SK-N-SH treated with all-trans-retinoic acid at 6 μM for 48 hours (cell line): ENCODE data around the gene LONRF2.

Source experiments
- ATAC-seq: fragments of 200-7000 bp; cut with Tn5 transposase; 3 replicates; pipeline ENCODE4 v1.9.1; 2020; ENCODE audit warnings: mild to moderate bottlenecking, moderate library complexity
- ARNTL ChIP-seq: fragments of 450-650 bp; formaldehyde crosslinking; IDR thresholded peaks from 2 replicates; pipeline ENCODE4 v1.5.0; 2020; ENCODE audit warnings: low read depth, mild to moderate bottlenecking, moderate library complexity, borderline replicate concordance
- BACH2 ChIP-seq: fragments of 250-450 bp; sonication (Bioruptor Pico); IDR thresholded peaks from 2 replicates; pipeline ENCODE4 v1.9.0; 2021; ENCODE audit warnings: mild to moderate bottlenecking, borderline replicate concordance
- CREB5 ChIP-seq: fragments of 250-450 bp; sonication (Bioruptor Pico); IDR thresholded peaks from 2 replicates; pipeline ENCODE4 v1.5.1; 2020; ENCODE audit warnings: low read depth, mild to moderate bottlenecking, moderate library complexity
- CSDC2 ChIP-seq: fragments of 250-450 bp; sonication (Bioruptor Pico); IDR thresholded peaks from 2 replicates; pipeline ENCODE4 v1.5.0; 2020; ENCODE audit warnings: mild to moderate bottlenecking, moderate library complexity
- CSRNP3 ChIP-seq: fragments of 250-450 bp; sonication (Bioruptor Pico); IDR thresholded peaks from 2 replicates; pipeline ENCODE4 v1.5.1; 2021; ENCODE audit warnings: mild to moderate bottlenecking, moderate library complexity
- GLIS3 ChIP-seq: fragments of 250-450 bp; sonication (Bioruptor Pico); IDR thresholded peaks from 2 replicates; pipeline ENCODE4 v1.5.0; 2020; ENCODE audit warnings: mild to moderate bottlenecking, moderate library complexity
- ISL1 ChIP-seq: fragments of 250-450 bp; sonication (Bioruptor Pico); IDR thresholded peaks from 2 replicates; pipeline ENCODE4 v2.1.2; 2022; ENCODE audit warnings: mild to moderate bottlenecking, moderate library complexity
- OSR1 ChIP-seq: fragments of 250-450 bp; sonication (Bioruptor Pico); IDR thresholded peaks from 2 replicates; pipeline ENCODE4 v1.8.0; 2022; ENCODE audit warnings: moderate library complexity, mild to moderate bottlenecking, inconsistent platforms
- PPARA ChIP-seq: fragments of 250-450 bp; sonication (Bioruptor Pico); IDR thresholded peaks from 2 replicates; pipeline ENCODE4 v1.5.0; 2020; ENCODE audit warnings: mild to moderate bottlenecking, borderline replicate concordance
- RARB ChIP-seq: fragments of 250-450 bp; sonication (Bioruptor Pico); IDR thresholded peaks from 2 replicates; pipeline ENCODE4 v1.8.0; 2021; ENCODE audit warnings: mild to moderate bottlenecking, moderate library complexity
- SNAI2 ChIP-seq: fragments of 250-450 bp; sonication (Bioruptor Pico); IDR thresholded peaks from 2 replicates; pipeline ENCODE4 v1.5.0; 2020; ENCODE audit warnings: mild to moderate bottlenecking, moderate library complexity
- TCF4 ChIP-seq: fragments of 250-450 bp; sonication (Bioruptor Pico); IDR thresholded peaks from 2 replicates; pipeline ENCODE4 v1.8.0; 2021; ENCODE audit warnings: mild to moderate bottlenecking, moderate library complexity, borderline replicate concordance
- TOX ChIP-seq: fragments of 250-450 bp; sonication (Bioruptor Pico); IDR thresholded peaks from 2 replicates; pipeline ENCODE4 v1.8.0; 2021; ENCODE audit warnings: mild to moderate bottlenecking, moderate library complexity, borderline replicate concordance
- ZC3H10 ChIP-seq: fragments of 250-450 bp; sonication (Bioruptor Pico); IDR thresholded peaks from 2 replicates; pipeline ENCODE4 v1.5.1; 2021; ENCODE audit warnings: mild to moderate bottlenecking, moderate library complexity
- ZFP3 ChIP-seq: fragments of 250-450 bp; sonication (Bioruptor Pico); IDR thresholded peaks from 2 replicates; pipeline ENCODE4 v1.5.0; 2020; ENCODE audit warnings: mild to moderate bottlenecking, moderate library complexity
- ZFP30 ChIP-seq: fragments of 450-650 bp; formaldehyde crosslinking; IDR thresholded peaks from 2 replicates; pipeline ENCODE4 v1.5.0; 2022; ENCODE audit warnings: mild to moderate bottlenecking, moderate library complexity
- ZNF565 ChIP-seq: fragments of 450-650 bp; formaldehyde crosslinking; conservative IDR thresholded peaks from 2 replicates; pipeline ENCODE4 v1.5.0; 2020; ENCODE audit warnings: low read depth, mild to moderate bottlenecking, moderate library complexity
- ZNF70 ChIP-seq: fragments of 450-650 bp; formaldehyde crosslinking; IDR thresholded peaks from 2 replicates; pipeline ENCODE4 v1.5.0; 2020; ENCODE audit warnings: mild to moderate bottlenecking, moderate library complexity
- ZNF8 ChIP-seq: fragments of 450-650 bp; formaldehyde crosslinking; IDR thresholded peaks from 2 replicates; pipeline ENCODE4 v1.5.0; 2020; ENCODE audit warnings: mild to moderate bottlenecking, moderate library complexity
- TF ChIP-seq, protein P1 (sequence below): fragments of 250-450 bp; sonication (Bioruptor Pico); IDR thresholded peaks from 2 replicates; pipeline ENCODE4 v1.8.0; 2021; ENCODE audit warnings: low read depth, mild to moderate bottlenecking, moderate library complexity, borderline replicate concordance
- TF ChIP-seq, protein P2 (sequence below): fragments of 250-450 bp; sonication (Bioruptor Pico); IDR thresholded peaks from 2 replicates; pipeline ENCODE4 v1.8.0; 2020; ENCODE audit warnings: mild to moderate bottlenecking, moderate library complexity, borderline replicate concordance

LONRF2 gene

GRCh38 chr2:100290718-100291151 is 31.6 kb downstream of the LONRF2 start:
- no peak for TF ChIP-seq TCF4 (CRISPR knock-in tag)
- no peak for TF ChIP-seq RARB (CRISPR knock-in tag)
- 0 out of 2 replicates have a peak, but pooled peaks have one; percentile 26 for TF ChIP-seq CSDC2
- no peak for TF ChIP-seq ZNF8 (CRISPR knock-in tag)
- TF ChIP-seq ZNF565, result no peak
- ATAC-seq, result no peak

GRCh38 chr2:100289020-100289419 is 33.3 kb downstream of the LONRF2 start:
- no peak for ATAC-seq
- no peak for TF ChIP-seq TOX (CRISPR knock-in tag)
- no peak for TF ChIP-seq ISL1 (CRISPR knock-in tag)
- TF ChIP-seq SNAI2 (CRISPR knock-in tag), result no peak
- no peak for TF ChIP-seq TCF4 (CRISPR knock-in tag)
- TF ChIP-seq, all 23 proteins: peak for 0

DNA sequence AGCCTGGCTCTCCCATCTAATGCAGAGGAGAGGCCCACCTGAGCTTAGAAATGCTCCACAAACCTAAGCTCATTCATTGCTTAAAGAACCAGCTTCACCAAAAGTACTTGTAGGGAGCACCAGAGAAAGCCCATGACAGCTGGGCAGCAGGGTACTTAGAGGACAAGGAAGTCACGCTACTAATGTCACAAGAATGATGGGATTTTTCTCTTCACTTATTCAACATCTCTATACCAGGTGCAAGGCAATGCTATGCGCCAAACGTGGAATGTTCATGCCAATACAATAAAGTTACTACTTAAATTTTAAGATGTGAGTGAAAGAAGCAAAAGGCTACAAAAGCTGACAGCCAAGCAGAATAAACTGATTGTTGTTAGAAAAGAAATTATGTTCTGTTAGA is 36.0 kb downstream of the LONRF2 start:
- no peak for TF ChIP-seq ZFP30 (CRISPR knock-in tag)
- no peak for TF ChIP-seq PPARA
- TF ChIP-seq GLIS3, result no peak
- TF ChIP-seq ZNF8 (CRISPR knock-in tag), result no peak
- TF ChIP-seq, protein P1, sequence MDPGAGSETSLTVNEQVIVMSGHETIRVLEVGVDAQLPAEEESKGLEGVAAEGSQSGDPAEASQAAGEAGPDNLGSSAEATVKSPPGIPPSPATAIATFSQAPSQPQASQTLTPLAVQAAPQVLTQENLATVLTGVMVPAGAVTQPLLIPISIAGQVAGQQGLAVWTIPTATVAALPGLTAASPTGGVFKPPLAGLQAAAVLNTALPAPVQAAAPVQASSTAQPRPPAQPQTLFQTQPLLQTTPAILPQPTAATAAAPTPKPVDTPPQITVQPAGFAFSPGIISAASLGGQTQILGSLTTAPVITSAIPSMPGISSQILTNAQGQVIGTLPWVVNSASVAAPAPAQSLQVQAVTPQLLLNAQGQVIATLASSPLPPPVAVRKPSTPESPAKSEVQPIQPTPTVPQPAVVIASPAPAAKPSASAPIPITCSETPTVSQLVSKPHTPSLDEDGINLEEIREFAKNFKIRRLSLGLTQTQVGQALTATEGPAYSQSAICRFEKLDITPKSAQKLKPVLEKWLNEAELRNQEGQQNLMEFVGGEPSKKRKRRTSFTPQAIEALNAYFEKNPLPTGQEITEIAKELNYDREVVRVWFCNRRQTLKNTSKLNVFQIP (CRISPR knock-in tag), result no peak
- TF ChIP-seq ZNF70, result no peak
- no peak for TF ChIP-seq CSRNP3 (CRISPR knock-in tag)
- no peak for TF ChIP-seq CREB5 (CRISPR knock-in tag)
- ATAC-seq, result no peak

DNA sequence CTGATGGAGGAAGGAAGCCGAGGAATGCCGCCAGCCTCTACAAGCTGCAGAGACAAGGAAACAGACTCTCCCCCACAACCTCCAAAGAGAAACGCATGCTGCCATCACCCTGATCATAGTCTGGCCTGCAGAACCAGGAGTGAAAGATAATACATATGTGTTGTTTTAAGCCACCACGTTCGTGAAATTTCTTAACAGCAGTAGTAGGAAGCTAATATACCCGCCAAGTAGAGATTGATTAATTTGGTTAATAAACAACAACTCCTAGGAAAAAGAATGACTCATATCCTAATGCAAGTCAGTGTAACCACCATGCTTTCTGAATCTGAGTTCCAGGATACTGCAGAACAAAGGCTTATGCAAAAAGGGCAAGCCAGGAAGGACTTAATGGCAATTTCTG is 36.6 kb downstream of the LONRF2 start:
- TF ChIP-seq CSDC2 (0 out of 2 replicates have a peak, but pooled peaks have one; percentile 2), ZFP3 (CRISPR knock-in tag) (no peak), ISL1 (CRISPR knock-in tag) (peak; percentile 15; the same call in 1 of the 2 replicates)
- ATAC-seq, result peak; percentile 52

- no peak for TF ChIP-seq RARB (CRISPR knock-in tag)
- TF ChIP-seq, protein P2, sequence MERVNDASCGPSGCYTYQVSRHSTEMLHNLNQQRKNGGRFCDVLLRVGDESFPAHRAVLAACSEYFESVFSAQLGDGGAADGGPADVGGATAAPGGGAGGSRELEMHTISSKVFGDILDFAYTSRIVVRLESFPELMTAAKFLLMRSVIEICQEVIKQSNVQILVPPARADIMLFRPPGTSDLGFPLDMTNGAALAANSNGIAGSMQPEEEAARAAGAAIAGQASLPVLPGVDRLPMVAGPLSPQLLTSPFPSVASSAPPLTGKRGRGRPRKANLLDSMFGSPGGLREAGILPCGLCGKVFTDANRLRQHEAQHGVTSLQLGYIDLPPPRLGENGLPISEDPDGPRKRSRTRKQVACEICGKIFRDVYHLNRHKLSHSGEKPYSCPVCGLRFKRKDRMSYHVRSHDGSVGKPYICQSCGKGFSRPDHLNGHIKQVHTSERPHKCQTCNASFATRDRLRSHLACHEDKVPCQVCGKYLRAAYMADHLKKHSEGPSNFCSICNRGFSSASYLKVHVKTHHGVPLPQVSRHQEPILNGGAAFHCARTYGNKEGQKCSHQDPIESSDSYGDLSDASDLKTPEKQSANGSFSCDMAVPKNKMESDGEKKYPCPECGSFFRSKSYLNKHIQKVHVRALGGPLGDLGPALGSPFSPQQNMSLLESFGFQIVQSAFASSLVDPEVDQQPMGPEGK (CRISPR knock-in tag), result no peak
- no peak for ATAC-seq
Measured at GRCh38 chr2:100285011-100285410, 37.3 kb downstream of the LONRF2 start.

- ATAC-seq, result peak; percentile 86
- TF ChIP-seq PPARA (no peak), ZNF565 (peak; percentile 72; the same call in 1 of the 2 replicates), ZC3H10 (CRISPR knock-in tag) (peak; percentile 61; the same call in 1 of the 2 replicates), GLIS3 (no peak), ZFP30 (CRISPR knock-in tag) (no peak), ZFP3 (CRISPR knock-in tag) (peak; percentile 70), TOX (CRISPR knock-in tag) (peak; percentile 61; the same call in 1 of the 2 replicates), OSR1 (CRISPR knock-in tag) (no peak), ZNF8 (CRISPR knock-in tag) (no peak), BACH2 (CRISPR knock-in tag) (no peak), TCF4 (CRISPR knock-in tag) (no peak), ARNTL (CRISPR knock-in tag) (no peak), RARB (CRISPR knock-in tag) (no peak), ZNF70 (no peak), SNAI2 (CRISPR knock-in tag) (peak; percentile 85), ISL1 (CRISPR knock-in tag) (peak; percentile 77), CSRNP3 (CRISPR knock-in tag) (no peak)
- TF ChIP-seq, protein P1 (CRISPR knock-in tag), result no peak
Measured at GRCh38 chr2:100283724-100284501, 38.4 kb downstream of the LONRF2 start.
